Renal cortex interstitium (tissue), 15 donors: ENCODE measurements around the gene DMRT2. TPM values are rescaled to one million over a fixed set of nuclear protein-coding genes. Genes with fewer than 3 reads are reported as not detected.

Experiments used
- DNase-seq, 11 donors: peaks; one replicate each; pipeline ENCODE4 v3.0.0-alpha.2; 2013; ENCODE audit warnings: low read depth in 9 of 11, low spot score in 4 of 11; ENCODE audit errors: extremely low read depth in 1 of 11
- long read RNA-seq, 16 experiments: transcript quantifications; one replicate each; lab custom pipeline, GENCODE V29; 2026
- polyA plus RNA-seq, 3 donors: library from polyadenylated mRNA; unstranded; fragments of 120-200 nt; gene quantifications; one replicate each; pipeline ENCODE4 v1.2.1, GENCODE V29; 2013; ENCODE audit not compliant: insufficient read length in 3 of 3

The DMRT2 gene
- polyA plus RNA-seq, result 1 to 10 TPM; 1.8 to 4.0 (median 2.0) TPM
- long read RNA-seq, donor 1, result 0 reads
- long read RNA-seq, donor 2, result 0 reads
- long read RNA-seq, donor 3, result 0 reads
- long read RNA-seq, donor 4, partial matches to known transcripts, result 0 of 1 reads
- long read RNA-seq, donor 4, other reads (novel, unspliced or antisense), result 0 of 1 reads
- long read RNA-seq, donor 5, result 0 reads
- long read RNA-seq, donor 6, result 0 reads
- long read RNA-seq, donor 7, result 0 reads
- long read RNA-seq, donor 8, result 0 reads
- long read RNA-seq, donor 9, result 0 reads
- long read RNA-seq, donor 10, result 0 reads
- long read RNA-seq, donor 11, partial matches to known transcripts, result 0 of 1 reads
- long read RNA-seq, donor 11, other reads (novel, unspliced or antisense), result 0 of 1 reads
- long read RNA-seq, donor 12, result 0 reads
- long read RNA-seq, donor 13, result 0 reads
- long read RNA-seq, donor 14, result 0 reads
- long read RNA-seq, donor 15, result 0 reads
- long read RNA-seq, donor 16, result 0 reads

GRCh38 chr9:1050125-1050895, at the start of gene DMRT2:
Gene DMRT2 (plus strand): TSS chr9:1050357. CDS start chr9:1051614, 1,257 bp downstream.
- peak in 9 of 11 donors; percentile 74 to 92 (median 87) for DNase-seq

- no peak for DNase-seq
Measured at GRCh38 chr9:1001838-1002237, 48.3 kb upstream of the DMRT2 start.

GRCh38 chr9:1002678-1003077, 47.5 kb upstream of the DMRT2 start:
- DNase-seq, result no peak

- DNase-seq, result peak in 5 of 11 donors; percentile 30 to 62 (median 46)
Measured at GRCh38 chr9:1005043-1005667, 45.0 kb upstream of the DMRT2 start.

- DNase-seq, result no peak
Measured at GRCh38 chr9:1007312-1007711, 42.8 kb upstream of the DMRT2 start.

GRCh38 chr9:1008216-1008615, 41.9 kb upstream of the DMRT2 start:
- no peak for DNase-seq

- peak in 10 of 11 donors; percentile 44 to 76 (median 65) for DNase-seq
Measured at GRCh38 chr9:1009101-1009707, 41.0 kb upstream of the DMRT2 start.

- DNase-seq, result no peak
Measured at GRCh38 chr9:1013021-1013420, 37.1 kb upstream of the DMRT2 start.

GRCh38 chr9:1014225-1014624, 35.9 kb upstream of the DMRT2 start:
- no peak for DNase-seq

- no peak for DNase-seq
Measured at GRCh38 chr9:1014640-1015039, 35.5 kb upstream of the DMRT2 start.

GRCh38 chr9:1018121-1018520, 32.0 kb upstream of the DMRT2 start:
- no peak for DNase-seq

GRCh38 chr9:1024112-1024511, 26.0 kb upstream of the DMRT2 start:
- no peak for DNase-seq

- no peak for DNase-seq
Measured at GRCh38 chr9:1025131-1025530, 25.0 kb upstream of the DMRT2 start.

- DNase-seq, result no peak
Measured at GRCh38 chr9:1026219-1026618, 23.9 kb upstream of the DMRT2 start.

GRCh38 chr9:1028501-1029190, 21.5 kb upstream of the DMRT2 start:
- no peak for DNase-seq

- peak in 5 of 11 donors; percentile 53 to 79 (median 72) for DNase-seq
Measured at GRCh38 chr9:1031951-1032601, 18.1 kb upstream of the DMRT2 start.

- no peak for DNase-seq
Measured at GRCh38 chr9:1034271-1034670, 15.9 kb upstream of the DMRT2 start.

- no peak for DNase-seq
Measured at GRCh38 chr9:1039589-1039988, 10.6 kb upstream of the DMRT2 start.
